GM23248 (cell line): ENCODE data around the gene RPGRIP1L. TPM values are rescaled to one million over a fixed set of nuclear protein-coding genes. Genes with fewer than 3 reads are reported as not detected.
A peak's percentile ranks its signal among the peaks of the same experiment; 100 is the strongest.

Experiments
- DNase-seq: peaks from one replicate; pipeline ENCODE4 v3.0.0-alpha.2; 2015
- H2AFZ ChIP-seq: fragments of 200-600 bp; sonication (generic); 2 replicates; pipeline ENCODE4 v1.6.1; 2016; ENCODE audit warnings: antibody characterized with exemption
- H3F3A ChIP-seq: fragments of 200-600 bp; sonication (generic); 2 replicates; pipeline ENCODE4 v1.6.1; 2016; ENCODE audit warnings: mild to moderate bottlenecking, antibody characterized with exemption, mixed run types; ENCODE audit not compliant: insufficient read depth
- H3K27ac ChIP-seq: fragments of 200-600 bp; sonication (generic); 2 replicates; pipeline ENCODE4 v1.5.1; 2016; ENCODE audit warnings: mild to moderate bottlenecking
- H3K27me3 ChIP-seq: fragments of 200-600 bp; sonication (generic); replicated peaks from 2 replicates; pipeline ENCODE4 v1.6.1; 2016; ENCODE audit warnings: mild to moderate bottlenecking; ENCODE audit not compliant: insufficient read depth
- H3K36me3 ChIP-seq: fragments of 200-600 bp; sonication (generic); 2 replicates; pipeline ENCODE4 v1.6.1; 2016; ENCODE audit warnings: low read depth, mild to moderate bottlenecking
- H3K4me1 ChIP-seq: fragments of 200-600 bp; sonication (generic); 2 replicates; pipeline ENCODE4 v1.6.1; 2016; ENCODE audit warnings: mild to moderate bottlenecking; ENCODE audit not compliant: insufficient read depth
- H3K4me2 ChIP-seq: fragments of 200-600 bp; sonication (generic); one replicate; pipeline ENCODE4 v1.6.1; 2016; ENCODE audit warnings: mild to moderate bottlenecking; ENCODE audit not compliant: unreplicated experiment
- H3K4me3 ChIP-seq: fragments of 200-600 bp; sonication (generic); 2 replicates; pipeline ENCODE4 v1.5.1; 2016; ENCODE audit warnings: mild to moderate bottlenecking
- H3K79me2 ChIP-seq: fragments of 200-600 bp; sonication (generic); 2 replicates; pipeline ENCODE4 v1.6.1; 2016; ENCODE audit warnings: mild to moderate bottlenecking; ENCODE audit not compliant: insufficient read depth
- H3K9ac ChIP-seq: fragments of 200-600 bp; sonication (generic); 2 replicates; pipeline ENCODE4 v1.6.1; 2016; ENCODE audit warnings: mild to moderate bottlenecking
- H3K9me2 ChIP-seq: fragments of 200-600 bp; sonication (generic); 2 replicates; pipeline ENCODE4 v1.6.1; 2016; ENCODE audit warnings: mixed run types, mild to moderate bottlenecking, moderate library complexity; ENCODE audit not compliant: insufficient read depth
- H3K9me3 ChIP-seq: fragments of 200-600 bp; sonication (generic); one replicate; pipeline ENCODE4 v1.6.1; 2017; ENCODE audit warnings: low read depth
- H4K20me1 ChIP-seq: fragments of 200-600 bp; sonication (generic); 2 replicates; pipeline ENCODE4 v1.6.0; 2016; ENCODE audit not compliant: insufficient read depth
- EZH2 ChIP-seq: fragments of 200-600 bp; sonication (generic); IDR thresholded peaks from 2 replicates; pipeline ENCODE4 v1.6.1; 2018; ENCODE audit warnings: antibody characterized with exemption, mild to moderate bottlenecking; ENCODE audit not compliant: insufficient read depth, poor library complexity, severe bottlenecking
- EZH2phosphoT487 ChIP-seq: fragments of 200-600 bp; sonication (generic); IDR thresholded peaks from 2 replicates; pipeline ENCODE4 v1.6.1; 2018; ENCODE audit warnings: antibody characterized with exemption, moderate library complexity, mild to moderate bottlenecking, low read depth; ENCODE audit not compliant: insufficient read depth
- WGBS, 2 experiments: methylation state at CpG; one replicate each; pipeline ENCODE4 v1.1.6; 2015 to 2017; ENCODE audit warnings: low lambda C conversion rate in 2 of 2, low coverage in 1 of 2; ENCODE audit errors: missing lambda C conversion rate in 2 of 2; 5-methylcytosine and 5-hydroxymethylcytosine counted together
- in situ Hi-C: fragments of 300-500 bp; cut with MboI; formaldehyde crosslinking; loops from 2 replicates; pipeline ENCODE4 v1.15.0; 2020
- polyA plus RNA-seq: library from polyadenylated mRNA; unstranded; fragments of >200 nt; fragmentation: Nextera tagmentation; extraction: Ambion mirVana; gene quantifications from 2 replicates; pipeline ENCODE4 v1.2.1, GENCODE V29; 2016
- total RNA-seq: library from RNA; depleted of rRNA; stranded (reverse); fragments of >200 nt; shearing (Covaris generic); gene quantifications from 2 replicates; pipeline ENCODE4 v1.2.3, GENCODE V29; 2014

RPGRIP1L gene
- total and polyA plus RNA-seq, 2 experiments from 2014 or later: 16.3 to 16.8 TPM

DNA sequence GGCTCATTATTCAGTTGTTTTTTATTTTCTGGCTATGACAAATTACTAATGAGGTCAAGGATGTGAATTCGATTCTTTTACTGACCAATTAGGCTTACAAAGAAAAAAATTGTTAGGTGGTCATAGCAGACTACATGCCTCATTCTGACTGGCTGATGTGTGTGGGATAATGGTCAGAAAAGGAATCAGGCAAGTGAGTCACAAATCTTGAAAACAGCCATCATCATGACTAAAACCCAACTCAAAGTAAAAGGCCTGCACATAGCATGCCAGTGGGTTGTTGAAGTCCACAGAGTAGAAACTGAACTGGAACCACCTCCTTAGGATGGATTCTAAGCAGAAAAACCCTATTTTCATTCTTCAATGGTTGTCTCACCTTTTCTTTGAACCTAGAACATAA is 8.6 kb downstream of the RPGRIP1L start:
- peak; percentile 93 for DNase-seq
- H3K4me2 ChIP-seq: peak overlapping the region; percentile 29
- no peaks in the 10 kb centered on the region for H3K9me2 ChIP-seq
- H3K4me1 ChIP-seq: peaks cover 19% of the 10 kb centered on the region
- TF ChIP-seq EZH2phosphoT487: no peak
- H3K27ac ChIP-seq: peak overlapping the region; percentile 74
- H3K9me3 ChIP-seq: no peaks in the 10 kb centered on the region
- no peak overlapping the region for H2AFZ ChIP-seq
- no peaks in the 10 kb centered on the region for H3K79me2 ChIP-seq
- peak overlapping the region; percentile 37 for H3K9ac ChIP-seq
- H4K20me1 ChIP-seq: no peaks in the 10 kb centered on the region
- 2 to 6% methylated on average over 1 of the region's 1 CpG for WGBS, 2 experiments
- H3K4me3 ChIP-seq: no peak overlapping the region
- H3K27me3 ChIP-seq: no peaks in the 10 kb centered on the region
- peaks cover 38% of the 10 kb centered on the region for H3F3A ChIP-seq
- in situ Hi-C loops: no loop called here
- H3K36me3 ChIP-seq: peaks cover 18% of the 10 kb centered on the region

GRCh38 chr16:53693320-53693719 is 10.3 kb downstream of the RPGRIP1L start:
- H3K36me3 ChIP-seq: peaks cover 18% of the 10 kb centered on the region
- in situ Hi-C loops: no loop called here

GRCh38 chr16:53692146-53692545 is 11.5 kb downstream of the RPGRIP1L start:
- Histone ChIP-seq H3K9me3 (no peaks in the 10 kb centered on the region), H3K9me2 (no peaks in the 10 kb centered on the region), H3K4me2 (no peak overlapping the region), H3K4me3 (no peak overlapping the region), H3K9ac (no peak overlapping the region), H3K27me3 (no peaks in the 10 kb centered on the region), H4K20me1 (no peaks in the 10 kb centered on the region), H3K79me2 (no peaks in the 10 kb centered on the region), H3F3A (peaks cover 51% of the 10 kb centered on the region), H3K36me3 (peaks cover 21% of the 10 kb centered on the region), H3K27ac (no peak overlapping the region), H3K4me1 (peaks cover 27% of the 10 kb centered on the region), H2AFZ (no peak overlapping the region)
- in situ Hi-C loops: no loop called here
- DNase-seq: no peak
- TF ChIP-seq EZH2 (no peak), EZH2phosphoT487 (no peak)
- 96 to 98% methylated on average over 5 of the region's 5 CpGs for WGBS, 2 experiments

More at GRCh38 chr16:53693320-53693719, 10.3 kb downstream of the RPGRIP1L start:
- peaks cover 27% of the 10 kb centered on the region for H3K4me1 ChIP-seq
- no peak overlapping the region for H2AFZ ChIP-seq
- peaks cover 48% of the 10 kb centered on the region for H3F3A ChIP-seq
- no peaks in the 10 kb centered on the region for H4K20me1 ChIP-seq
- TF ChIP-seq EZH2phosphoT487 (no peak), EZH2 (no peak)
- WGBS, 2 experiments: 91 to 93% methylated on average over 5 of the region's 5 CpGs
- H3K27ac ChIP-seq: no peak overlapping the region
- no peaks in the 10 kb centered on the region for H3K9me2 ChIP-seq
- DNase-seq: no peak
- H3K4me2 ChIP-seq: no peak overlapping the region
- no peaks in the 10 kb centered on the region for H3K79me2 ChIP-seq
- no peaks in the 10 kb centered on the region for H3K27me3 ChIP-seq
- no peak overlapping the region for H3K9ac ChIP-seq
- H3K9me3 ChIP-seq: no peaks in the 10 kb centered on the region
- no peak overlapping the region for H3K4me3 ChIP-seq

DNA sequence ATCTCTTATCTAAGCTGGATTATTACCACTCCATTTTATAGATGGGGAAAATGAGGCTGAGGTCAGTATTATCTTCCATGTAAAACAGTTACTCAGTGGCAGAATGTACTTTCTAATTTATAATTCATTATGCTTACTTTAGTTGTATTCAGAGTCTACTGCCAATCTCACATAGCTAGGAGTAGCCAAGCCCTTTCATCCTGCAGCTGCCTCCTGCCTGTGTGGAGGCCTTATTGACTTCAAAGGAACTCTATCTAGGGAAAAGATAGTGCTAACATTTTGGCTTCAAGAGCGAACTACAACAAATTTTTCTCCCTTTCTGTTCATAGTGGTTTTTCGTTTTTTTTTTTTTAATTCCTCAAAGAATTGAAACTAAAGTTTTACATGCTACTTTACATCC is 12.9 kb downstream of the RPGRIP1L start:
- no peaks in the 10 kb centered on the region for H3K9me2 ChIP-seq
- WGBS, 2 experiments: 94 to 97% methylated on average over 2 of the region's 2 CpGs
- H4K20me1 ChIP-seq: no peaks in the 10 kb centered on the region
- peaks cover 40% of the 10 kb centered on the region for H3F3A ChIP-seq
- no peak overlapping the region for H3K27ac ChIP-seq
- H3K27me3 ChIP-seq: no peaks in the 10 kb centered on the region
- TF ChIP-seq EZH2phosphoT487: no peak
- TF ChIP-seq EZH2: no peak
- H3K9ac ChIP-seq: no peak overlapping the region
- H3K4me2 ChIP-seq: no peak overlapping the region
- no peak overlapping the region for H2AFZ ChIP-seq
- no peak for DNase-seq
- peaks cover 32% of the 10 kb centered on the region for H3K36me3 ChIP-seq
- H3K4me3 ChIP-seq: no peak overlapping the region
- in situ Hi-C loops: no loop called here
- no peaks in the 10 kb centered on the region for H3K9me3 ChIP-seq
- H3K4me1 ChIP-seq: peaks cover 23% of the 10 kb centered on the region
- H3K79me2 ChIP-seq: no peaks in the 10 kb centered on the region

DNA sequence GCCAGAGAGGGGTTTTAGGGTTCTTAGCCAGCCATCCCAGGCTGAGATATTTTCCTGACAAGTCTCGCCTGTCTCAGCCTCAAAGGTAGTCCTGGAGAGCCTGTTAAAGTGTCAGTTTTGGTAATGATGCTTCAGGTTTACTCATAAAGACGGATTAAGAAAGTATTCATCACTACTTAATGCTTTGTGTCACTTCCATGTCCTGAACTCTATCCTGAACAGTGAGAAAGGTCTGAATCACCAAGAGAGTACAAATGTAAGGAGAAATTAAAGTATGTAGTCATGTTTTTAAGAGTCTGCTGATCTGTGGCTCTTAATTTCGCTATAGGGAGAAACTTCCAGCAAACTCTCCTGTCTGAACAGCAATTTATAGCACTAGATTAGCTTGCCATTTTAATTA is 14.0 kb downstream of the RPGRIP1L start:
- 44 to 51% methylated on average over 3 of the region's 3 CpGs for WGBS, 2 experiments
- Histone ChIP-seq H3K27me3 (no peaks in the 10 kb centered on the region), H3F3A (peaks cover 29% of the 10 kb centered on the region; the same call in 1 of the 2 replicates), H3K9me2 (no peaks in the 10 kb centered on the region), H3K9me3 (no peaks in the 10 kb centered on the region), H3K4me1 (peaks cover 13% of the 10 kb centered on the region), H4K20me1 (no peaks in the 10 kb centered on the region), H3K4me3 (no peak overlapping the region), H3K4me2 (peak overlapping the region; percentile 24), H3K27ac (peak overlapping the region; percentile 14), H3K36me3 (peaks cover 41% of the 10 kb centered on the region), H3K79me2 (no peaks in the 10 kb centered on the region), H3K9ac (no peak overlapping the region), H2AFZ (no peak overlapping the region)
- in situ Hi-C loops: no loop called here
- TF ChIP-seq EZH2: no peak
- TF ChIP-seq EZH2phosphoT487: no peak
- peak; percentile 63 for DNase-seq
